Right renal cortex interstitium (tissue), 3 donors: Measurements from ENCODE around the gene CELF3. TPM values are rescaled to one million over a fixed set of nuclear protein-coding genes. Genes with fewer than 3 reads are reported as not detected.

ENCODE experiments used
- DNase-seq, 3 donors: peaks; one replicate each; pipeline ENCODE4 v3.0.0-alpha.2; 2013; ENCODE audit warnings: low read depth in 3 of 3, low spot score in 2 of 3
- polyA plus RNA-seq, 3 donors: library from polyadenylated mRNA; unstranded; fragments of 120-200 nt; gene quantifications; one replicate each; pipeline ENCODE4 v1.2.1, GENCODE V29; 2013; ENCODE audit not compliant: insufficient read length in 3 of 3

The CELF3 gene
- polyA plus RNA-seq, 3 donors: 0.30 to 0.53 (median 0.42) TPM

DNA sequence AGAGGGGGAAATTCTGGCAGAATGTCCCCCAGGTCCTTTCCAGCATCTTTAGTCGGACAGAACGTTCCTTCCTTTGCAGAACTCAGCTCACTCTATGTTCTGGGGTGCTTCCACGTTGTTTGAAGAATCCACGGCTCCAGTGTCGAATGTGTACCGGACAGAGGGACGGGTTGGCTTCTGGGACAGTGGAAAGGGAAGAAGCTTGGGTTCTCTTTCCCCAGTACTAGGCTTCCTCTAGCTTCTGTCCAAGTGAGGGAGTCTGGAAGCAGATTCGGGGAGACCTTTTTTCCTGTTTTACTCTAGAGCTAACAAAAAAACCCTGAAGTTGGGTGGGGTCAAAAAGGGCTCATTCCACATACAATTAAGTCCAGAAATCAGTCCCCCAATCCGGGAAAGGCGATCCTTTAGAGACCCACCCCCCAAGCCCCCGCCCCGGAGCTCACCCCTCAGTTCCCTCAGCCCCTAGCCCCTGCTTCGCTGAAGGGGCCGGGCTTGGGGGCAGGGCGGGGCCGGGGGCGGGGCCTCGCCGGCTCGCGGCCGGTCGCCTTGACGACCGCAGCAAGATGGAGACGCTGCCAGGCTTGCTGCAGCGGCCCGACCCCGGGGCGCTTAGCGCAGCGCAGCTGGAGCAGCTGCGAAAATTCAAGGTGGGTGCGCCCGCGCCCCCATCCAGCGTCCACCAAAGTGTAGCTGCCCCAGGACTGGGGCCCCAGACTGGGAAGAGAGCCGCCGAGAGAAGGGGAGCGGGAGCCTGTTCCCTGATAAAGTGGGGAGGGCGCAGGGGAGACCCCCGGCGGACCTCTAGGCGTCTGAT is 4.6 kb upstream of the CELF3 start, which contains the start of gene RIIAD1:
RIIAD1 (plus strand) TSS at position 549 of the 814 bp plus-strand sequence; CDS start at position 564, 15 bp downstream.
- no peak for DNase-seq

DNA sequence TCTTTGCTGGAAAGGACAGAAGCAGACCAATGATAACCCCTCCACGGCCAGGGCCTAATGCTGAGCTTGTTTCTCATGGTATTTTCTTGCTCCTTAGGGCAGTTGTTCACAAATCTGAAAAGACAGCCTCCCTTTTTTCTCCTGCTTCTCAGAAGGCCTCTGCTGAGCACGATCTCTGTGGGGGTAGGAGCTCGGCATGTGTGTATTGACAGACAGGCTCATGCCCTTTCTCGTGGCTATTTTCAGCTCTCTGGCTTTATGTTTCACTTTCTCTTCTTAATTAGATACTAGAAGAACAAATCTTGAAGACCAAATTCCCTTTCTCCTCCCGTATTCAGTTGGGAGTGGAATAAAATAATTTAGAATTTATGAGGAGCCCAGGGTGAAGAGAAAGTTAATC is 4.0 kb upstream of the CELF3 start:
- DNase-seq: no peak

DNA sequence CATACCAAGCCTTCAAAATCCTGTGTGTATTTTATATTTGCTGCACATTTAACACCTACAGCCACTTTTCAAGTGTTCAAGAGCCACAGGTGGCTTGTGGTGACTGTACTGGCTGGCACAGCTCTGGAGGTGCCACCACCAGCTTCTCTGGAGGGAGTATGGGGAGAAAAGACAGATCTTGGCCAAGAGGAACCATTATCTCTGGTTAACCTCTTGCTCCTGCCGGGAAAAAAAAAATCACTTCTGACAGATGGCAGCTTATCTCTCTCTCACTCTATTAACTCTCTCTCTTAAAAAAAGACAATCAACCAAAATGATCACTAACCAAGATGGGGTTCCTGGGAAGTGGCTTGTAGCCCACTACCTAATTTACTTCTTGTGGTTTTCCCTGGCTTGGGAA is 3.5 kb upstream of the CELF3 start:
- no peak for DNase-seq

DNA sequence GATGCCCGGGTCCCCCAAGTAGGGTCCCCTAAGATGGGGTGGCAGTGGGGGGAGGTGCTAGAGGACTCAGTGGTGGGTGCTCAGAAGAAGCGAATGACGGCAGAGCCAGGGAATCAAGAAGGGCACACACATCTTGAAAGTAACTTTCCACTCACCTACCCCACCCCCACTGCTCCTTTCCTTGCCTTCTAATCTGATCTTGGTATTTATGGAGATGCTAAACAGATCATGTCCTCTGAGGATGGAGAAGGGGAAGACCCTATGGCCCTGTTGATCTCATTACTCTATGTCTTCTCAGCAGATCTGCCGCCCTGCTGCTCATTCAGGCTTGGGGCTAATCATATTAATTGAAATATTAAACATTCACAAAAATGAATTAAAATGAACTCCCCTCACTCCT is 2.1 kb upstream of the CELF3 start:
- no peak for DNase-seq

DNA sequence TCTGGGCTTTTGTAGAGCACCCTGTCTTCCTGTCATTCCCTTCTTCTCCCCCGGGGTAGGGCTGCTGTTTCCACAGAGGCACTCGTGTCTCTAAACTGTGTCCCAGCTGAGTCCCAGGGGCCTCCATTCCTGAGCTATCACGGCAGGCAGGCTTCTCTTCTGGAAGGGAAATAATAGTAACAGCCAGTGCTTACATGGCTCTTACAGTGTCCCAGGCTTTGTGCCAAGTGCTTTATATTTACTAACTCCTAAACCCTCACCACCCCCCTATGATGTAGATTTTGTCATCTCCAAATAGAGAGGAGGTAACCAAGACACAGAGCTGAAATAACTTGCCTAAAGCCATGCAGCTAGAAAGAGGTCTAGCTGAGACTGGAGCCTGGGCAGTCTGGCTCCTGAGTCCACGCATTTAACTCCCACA is 1.4 kb upstream of the CELF3 start:
- DNase-seq: no peak

DNA sequence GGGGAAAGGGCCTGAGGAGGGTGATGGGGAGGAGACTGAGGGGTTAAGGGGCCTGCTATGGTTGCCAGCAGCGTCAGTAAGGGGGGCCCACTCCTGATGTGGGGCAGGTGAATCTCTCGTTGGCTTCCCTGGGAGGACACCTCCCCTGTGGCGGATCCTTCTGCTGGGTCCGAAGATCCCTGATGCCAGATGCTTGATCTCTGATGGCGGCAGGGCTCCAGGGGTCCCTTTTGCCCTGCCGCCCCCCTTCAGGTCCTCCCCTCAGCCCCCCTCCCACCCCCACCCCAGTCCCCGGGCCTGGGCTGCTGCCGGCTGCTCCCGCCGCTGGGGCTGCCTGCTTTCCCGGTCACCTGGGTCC is 219 bp downstream of the CELF3 start:
- DNase-seq: no peak

DNA sequence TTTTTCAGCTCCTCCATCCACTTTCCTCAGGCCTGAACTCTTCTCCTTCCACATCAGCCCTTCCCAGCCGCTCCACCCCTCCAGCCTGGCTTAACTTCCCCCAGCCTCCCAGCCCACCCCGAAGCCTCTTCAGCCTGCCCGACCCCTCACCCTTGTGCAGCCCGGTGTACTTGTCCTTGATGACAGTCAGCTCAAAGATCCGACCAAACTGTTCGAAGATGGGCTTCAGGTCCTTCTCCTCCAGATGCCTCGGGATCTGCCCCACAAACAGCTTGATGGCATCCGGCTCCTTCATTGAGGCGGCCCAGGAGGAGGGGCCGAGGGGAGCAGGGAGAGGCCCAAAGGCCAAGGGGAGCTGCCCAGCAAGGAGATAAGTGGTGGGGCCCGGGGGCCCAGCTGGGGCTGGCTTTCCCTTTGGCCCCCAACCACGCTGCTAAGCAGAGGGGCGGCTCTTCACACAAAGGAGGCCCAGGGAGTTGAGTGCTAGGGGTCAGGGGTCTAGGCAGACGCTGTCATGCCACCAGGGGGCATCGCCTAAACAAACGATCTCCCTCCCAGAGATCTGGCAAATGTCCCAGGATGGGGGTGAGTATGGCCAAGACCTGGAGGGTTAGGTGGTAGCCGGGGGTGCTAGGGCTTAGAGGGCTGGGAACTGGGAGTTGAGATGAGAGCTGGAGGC is 738 bp downstream of the CELF3 start:
- no peak for DNase-seq

DNA sequence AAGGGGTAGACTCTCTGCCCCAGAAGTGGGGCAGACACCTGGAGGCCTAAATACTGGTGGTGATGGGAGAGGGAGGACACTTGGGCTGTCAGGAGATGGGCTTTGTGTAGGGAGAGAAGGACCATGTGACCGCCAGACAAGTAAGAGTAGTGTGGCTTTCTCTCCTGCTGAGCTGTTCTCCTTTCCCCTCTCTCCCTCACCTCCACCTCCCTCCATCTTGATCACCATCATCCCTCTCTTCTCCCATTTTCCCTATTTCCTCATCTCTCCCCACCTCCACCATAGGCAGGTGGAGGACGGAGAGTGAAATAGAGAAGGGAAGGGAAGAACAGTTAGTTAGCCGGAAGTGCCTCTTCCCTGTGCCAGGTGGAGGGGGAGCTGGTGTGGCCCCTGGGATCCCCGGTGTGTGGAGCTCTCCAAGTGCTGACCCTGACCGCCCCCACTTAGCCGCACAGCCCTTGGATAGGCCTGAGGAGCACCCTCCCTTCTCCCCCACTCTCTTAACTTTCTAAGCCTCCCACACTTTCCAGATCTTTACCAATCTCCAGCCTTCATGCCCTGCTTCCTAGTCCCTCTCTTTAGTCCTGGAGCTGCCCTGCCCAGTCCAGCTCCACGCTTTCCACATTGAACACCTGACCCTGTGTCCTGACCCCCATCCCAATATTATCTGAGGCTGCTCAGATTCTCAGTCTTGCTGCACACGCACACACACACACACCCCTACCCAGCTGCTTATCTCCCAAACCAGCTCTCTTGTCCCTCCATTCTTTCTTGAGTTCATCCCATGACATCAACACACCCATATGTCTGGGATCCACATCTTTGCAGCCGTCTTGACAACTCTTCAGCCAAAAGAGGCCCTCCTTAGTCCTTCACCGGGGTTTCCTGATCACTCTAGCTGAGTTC is 1.5 kb downstream of the CELF3 start:
- DNase-seq: no peak

DNA sequence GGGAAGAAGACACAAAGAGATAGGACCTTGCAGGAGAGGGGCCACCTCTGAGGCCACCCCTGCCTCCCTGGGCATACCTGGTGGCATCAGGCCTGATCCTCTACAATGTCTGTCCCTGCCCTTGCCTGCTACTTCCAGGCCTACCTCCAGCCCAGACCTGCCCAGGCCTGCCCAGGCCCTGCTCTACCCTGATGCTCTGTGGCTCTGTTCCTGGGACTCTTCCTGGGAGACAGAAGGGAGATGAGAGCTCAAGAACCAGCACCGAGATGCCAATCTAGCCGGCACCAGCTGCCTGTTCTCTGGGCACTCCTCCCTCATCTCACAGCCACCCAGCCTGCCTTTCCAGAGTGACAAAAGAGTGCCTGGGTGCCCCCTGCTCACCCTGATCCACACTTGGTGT is 2.7 kb downstream of the CELF3 start:
- DNase-seq: no peak

DNA sequence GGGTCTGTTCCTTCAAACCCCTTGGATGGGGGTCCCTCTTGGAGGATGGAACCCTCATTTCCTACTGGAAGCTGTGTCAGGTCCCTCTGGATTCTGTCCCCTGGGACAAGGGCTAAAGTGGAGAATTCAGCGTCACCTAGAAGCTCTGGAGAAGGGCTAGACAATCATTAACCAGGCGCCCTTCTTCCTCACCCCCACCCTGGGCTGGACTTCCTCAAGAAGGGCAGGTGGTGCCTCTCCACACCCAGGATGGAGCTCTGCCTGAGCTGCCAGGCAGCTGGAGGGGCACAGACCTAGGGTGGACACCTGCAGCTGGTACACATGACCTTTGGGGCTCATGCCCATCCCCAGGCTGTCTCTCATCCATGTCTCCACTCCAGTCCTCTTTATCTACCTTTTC is 3.6 kb downstream of the CELF3 start:
- no peak for DNase-seq

DNA sequence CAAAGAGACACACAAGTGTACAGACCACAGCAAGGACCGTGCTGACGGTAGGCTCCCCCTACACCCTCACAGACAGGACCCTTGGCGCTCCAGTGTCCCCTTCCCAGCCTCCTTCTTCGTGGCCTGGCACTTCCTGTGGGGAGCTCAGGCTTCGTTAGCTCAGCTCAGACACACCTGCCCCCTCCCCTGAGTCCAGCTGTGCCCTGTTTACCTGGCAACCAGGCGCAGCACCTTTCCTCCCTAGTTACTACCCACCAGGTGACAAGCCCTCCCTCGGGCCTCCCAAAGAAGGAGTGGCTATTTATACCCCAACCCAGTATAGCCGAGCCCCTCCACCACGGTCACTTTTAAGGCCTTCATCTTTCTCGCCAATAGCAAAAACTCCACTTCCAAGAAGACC is 4.7 kb downstream of the CELF3 start:
- DNase-seq: no peak

DNA sequence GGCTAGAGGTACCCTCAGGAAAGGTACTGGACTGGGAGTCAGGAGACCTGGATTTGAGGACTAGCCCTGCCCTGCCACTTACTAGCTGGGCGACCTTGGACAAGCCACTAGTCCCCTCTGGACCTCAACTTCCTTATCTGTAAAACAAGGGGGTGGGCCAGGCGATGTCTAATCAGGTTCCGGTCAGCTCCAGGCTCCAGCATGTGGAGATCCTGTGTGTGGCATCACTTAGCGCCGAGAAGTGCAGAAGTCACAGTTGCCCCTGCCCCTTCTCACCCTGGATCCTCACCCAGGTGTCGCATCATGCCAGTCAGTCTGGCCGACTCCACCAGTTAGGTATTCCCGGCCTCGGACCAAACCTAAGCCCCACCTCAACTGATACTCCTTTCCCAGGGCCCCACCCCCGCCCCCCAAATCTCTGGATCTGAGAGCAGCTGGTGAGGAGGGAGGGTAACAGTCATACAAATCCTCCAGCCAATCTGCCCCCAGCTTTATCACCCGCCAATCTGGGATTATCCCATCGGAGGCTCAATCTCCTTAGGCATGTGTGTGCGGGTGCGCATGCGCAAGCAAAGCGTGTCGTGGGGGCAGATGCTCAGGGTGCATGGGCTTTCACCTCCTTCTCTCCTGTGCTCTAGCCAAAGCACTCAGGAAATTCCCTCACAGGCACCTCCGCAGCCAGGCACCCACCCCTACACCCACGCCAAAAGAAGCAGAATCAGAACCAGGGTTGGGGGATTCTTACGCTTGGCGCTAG is 5.4 kb downstream of the CELF3 start:
- DNase-seq: no peak

DNA sequence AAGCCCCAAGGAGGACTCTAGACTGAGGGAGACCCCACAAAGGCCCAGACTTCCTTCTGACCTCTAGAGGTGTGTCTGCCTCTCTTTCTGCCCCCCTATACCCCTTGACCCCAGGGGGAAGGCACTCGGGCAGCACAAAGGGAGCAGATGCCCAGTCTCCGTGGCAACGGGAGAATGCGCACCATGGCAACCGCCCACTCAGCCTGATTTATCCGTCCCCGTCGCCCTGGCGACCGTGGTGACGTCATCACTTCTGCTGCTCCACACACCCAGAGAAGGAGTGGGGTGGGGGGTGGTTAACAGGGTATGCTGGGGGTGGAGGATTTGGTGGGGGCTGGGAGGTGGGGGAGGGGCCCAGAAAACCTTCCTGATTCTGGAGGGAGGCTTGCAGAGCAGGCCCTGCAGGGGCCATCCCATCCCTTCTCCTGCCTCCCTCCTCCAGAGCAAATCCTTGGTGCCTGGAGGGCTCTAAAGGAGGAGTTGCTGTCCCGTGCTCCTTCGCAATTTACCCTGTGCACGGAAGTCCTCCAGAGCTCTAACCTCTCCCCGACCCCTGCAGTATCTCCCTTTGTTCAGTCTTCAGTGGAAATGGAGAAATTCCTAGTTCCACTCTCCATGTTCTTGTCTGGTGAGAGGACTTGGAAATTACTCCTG is 6.3 kb downstream of the CELF3 start:
- no peak for DNase-seq

DNA sequence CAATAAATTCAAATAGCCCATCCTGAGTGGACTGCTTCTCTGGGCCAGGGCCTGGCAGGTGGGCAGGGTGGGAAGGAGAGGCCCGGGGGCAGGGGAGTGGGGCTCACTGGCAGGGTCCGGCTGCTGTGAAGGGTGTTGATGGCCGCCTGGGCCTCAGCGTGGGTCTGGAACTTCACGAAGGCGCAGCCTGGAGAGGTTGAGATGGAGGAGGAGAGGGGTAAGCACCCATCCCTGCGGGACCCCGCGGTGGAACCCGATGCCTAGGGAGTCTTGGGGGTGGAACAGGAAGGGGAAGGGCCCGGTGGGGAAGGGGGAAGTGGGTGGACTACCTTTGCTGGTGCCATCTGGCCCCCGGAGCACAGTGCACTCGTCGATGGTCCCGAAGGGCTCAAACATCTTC is 7.7 kb downstream of the CELF3 start:
- DNase-seq: no peak

DNA sequence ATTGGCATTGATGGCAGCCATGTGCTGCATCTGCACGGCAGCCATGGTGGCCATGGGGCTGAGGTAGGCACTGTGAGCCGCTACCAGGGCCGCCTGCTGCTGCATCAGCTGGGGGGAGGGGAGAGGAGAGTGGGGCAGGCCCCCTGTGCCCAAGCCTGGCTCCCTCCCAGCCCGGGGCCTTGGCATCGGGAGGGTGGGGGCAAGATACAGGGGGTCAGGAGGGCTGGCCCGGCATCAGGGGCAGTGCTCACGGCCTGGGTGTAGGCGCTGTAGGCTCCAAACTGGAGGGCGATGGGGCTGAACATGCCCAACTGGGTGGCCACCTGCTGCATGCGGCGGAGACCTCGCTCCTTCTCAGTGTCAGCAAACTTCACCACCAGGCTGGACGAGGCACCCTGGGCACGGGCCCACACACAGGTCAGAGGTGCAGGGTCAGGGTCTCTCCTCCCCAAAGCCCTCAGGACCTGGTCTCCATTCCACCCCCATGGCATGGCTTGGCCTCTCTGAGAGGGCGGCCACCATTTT is 9.0 kb downstream of the CELF3 start:
- no peak for DNase-seq

DNA sequence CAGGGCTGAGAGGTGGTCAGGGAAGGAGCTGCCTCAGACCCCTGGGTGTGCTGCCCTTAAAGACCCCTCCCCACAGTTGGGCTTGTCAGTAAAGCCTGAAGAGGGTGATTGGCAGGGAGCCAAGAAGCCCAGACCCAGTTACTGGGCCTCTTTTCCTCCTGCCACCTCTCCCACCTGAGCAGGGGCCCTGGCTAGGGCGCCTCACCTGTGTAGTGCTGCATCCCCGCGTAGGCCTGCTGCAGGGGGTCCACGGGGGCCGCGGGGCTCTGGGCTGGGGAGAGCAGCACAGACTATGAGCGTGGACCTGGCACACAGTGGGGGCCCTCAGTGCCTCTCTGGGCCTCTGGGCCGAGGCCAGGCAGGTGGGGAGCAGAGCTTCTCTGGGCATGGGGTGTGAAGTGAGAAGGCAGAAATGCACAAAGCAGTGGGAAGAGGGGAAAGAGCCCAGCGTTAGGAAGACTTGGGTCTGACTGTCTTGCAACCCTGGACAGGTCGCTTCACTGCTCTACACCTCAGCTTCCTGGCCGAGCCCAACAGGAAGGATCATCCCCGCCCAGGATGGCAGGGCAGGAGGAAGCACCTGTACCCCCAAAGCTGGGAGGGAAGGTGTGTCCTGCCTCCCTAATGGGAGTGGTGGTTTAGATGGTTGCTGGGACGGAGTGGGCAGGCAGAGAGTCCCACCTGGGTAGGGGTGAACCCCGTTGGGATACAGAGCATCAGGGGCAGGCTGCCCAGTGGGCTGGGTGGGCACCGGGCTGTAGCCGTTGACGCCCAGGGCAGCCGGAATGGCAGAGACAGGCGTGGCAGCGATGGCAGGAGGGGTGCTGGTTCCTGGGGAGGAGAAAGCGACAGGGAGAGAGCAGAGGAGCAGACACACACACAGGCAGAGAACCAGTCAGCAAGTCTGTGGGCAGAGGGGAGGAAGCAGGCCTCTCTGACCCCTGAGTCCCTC is 9.9 kb downstream of the CELF3 start:
- no peak for DNase-seq

DNA sequence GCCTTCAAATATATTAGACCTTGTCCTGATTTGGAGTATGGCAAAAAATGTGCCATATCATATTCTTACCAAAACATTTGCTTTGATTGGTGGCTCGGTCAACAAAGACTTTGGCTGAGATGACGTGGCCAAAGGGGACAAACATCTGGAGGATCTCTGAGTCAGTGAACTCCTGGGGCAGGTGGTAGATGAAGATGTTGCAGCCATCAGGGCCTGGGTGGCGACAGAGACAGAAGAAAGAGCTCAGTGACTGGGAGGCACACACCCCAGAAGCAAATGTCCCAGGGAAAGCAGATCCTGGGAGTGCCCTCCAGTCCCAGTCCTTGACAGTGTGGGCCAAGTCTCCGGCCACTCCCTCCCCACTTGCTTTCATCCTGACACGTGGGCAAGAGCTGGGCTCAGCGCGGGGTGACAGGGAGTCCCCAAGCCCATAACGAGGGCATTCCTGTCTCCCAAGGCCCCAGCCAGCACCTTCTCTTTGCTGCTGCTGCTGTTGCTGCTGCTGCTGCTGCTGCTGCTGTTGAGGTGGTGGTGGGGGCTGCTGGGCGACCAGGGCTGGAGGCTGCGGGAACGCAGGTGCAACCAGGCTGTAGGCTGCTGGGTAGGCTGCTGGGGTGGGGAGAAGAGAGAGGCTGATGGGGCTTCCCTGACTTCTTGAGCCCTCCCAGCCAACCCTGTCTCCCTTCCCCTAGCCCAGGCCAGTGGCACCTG is 10.7 kb downstream of the CELF3 start:
- DNase-seq: no peak

DNA sequence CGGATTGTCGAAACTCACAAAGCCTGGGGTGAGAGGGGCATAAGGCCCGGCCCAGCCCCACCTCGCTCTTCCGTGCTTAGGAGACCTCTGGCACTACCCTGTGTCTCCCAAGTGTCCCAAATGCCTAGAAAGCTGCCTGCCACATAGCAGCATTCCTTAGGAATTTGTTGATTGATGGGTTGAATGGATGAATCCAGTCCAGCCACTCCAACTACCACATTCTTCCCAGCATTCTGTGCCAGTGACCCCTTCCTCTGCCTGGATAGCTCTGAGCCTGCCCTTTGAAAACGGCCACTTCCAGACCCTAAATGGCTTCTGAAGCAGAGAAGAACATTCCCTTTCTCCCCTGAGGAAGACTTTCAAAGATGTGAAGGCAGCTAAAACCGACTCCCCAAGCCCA is 11.5 kb downstream of the CELF3 start:
- DNase-seq: no peak
